SK-N-SH (cell line): ENCODE data around the gene STUB1. TPM values are rescaled to one million over a fixed set of nuclear protein-coding genes. Genes with fewer than 3 reads are reported as not detected.

Experiments used
- CTCF ChIA-PET: fragments of 300-600, 350-600 bp; formaldehyde crosslinking; extraction: SDS; loops from one replicate; lab custom pipeline; 2021; lab: Yijun Ruan, JAX
- POLR2A ChIA-PET: fragments of 350-600 bp; sonication (Branson Sonifier 250); formaldehyde crosslinking; extraction: SDS; loops from one replicate; lab custom pipeline; 2020; ENCODE audit warnings: antibody characterized with exemption, inconsistent platforms; lab: Yijun Ruan, JAX
- DNase-seq: peaks from one replicate; pipeline ENCODE4 v3.0.0; 2012
- H2AFZ ChIP-seq: fragments of 200-600 bp; sonication (generic); 2 replicates; pipeline ENCODE4 v1.8.1; 2016; ENCODE audit warnings: antibody characterized with exemption, mild to moderate bottlenecking, low read depth
- H3F3A ChIP-seq: fragments of 200-600 bp; sonication (generic); replicated peaks from 2 replicates; pipeline ENCODE3; 2016; ENCODE audit warnings: antibody characterized with exemption, mild to moderate bottlenecking; ENCODE audit not compliant: insufficient read depth
- H3K27ac ChIP-seq, 2 experiments: fragments of 200-500 bp in 1 of 2; fragments of 200-600 bp in 1 of 2; sonication (Bioruptor generic) in 1 of 2; sonication (generic), shearing (Covaris generic) in 1 of 2; 2 replicates each; pipeline versions ENCODE4 v1.5.1 to v1.6.1; 2014 to 2016; ENCODE audit warnings: low read depth in 2 of 2, inconsistent platforms in 1 of 2, low read length in 1 of 2, mild to moderate bottlenecking in 1 of 2, mixed read lengths in 1 of 2
- H3K27me3 ChIP-seq: fragments of 200-600 bp; sonication (generic), shearing (Covaris generic); 2 replicates; pipeline ENCODE4 v1.6.1; 2016; ENCODE audit warnings: mixed run types; ENCODE audit not compliant: insufficient read depth
- H3K36me3 ChIP-seq, 2 experiments: fragments of 200-500 bp in 1 of 2; fragments of 200-600 bp in 1 of 2; sonication (Bioruptor generic) in 1 of 2; sonication (generic) in 1 of 2; replicated peaks in 1 of 2; 2 replicates each; pipeline versions ENCODE3 to v1.5.1; 2014 to 2016; ENCODE audit warnings: low read length in 1 of 2, mild to moderate bottlenecking in 1 of 2; ENCODE audit not compliant: insufficient read depth in 2 of 2, control insufficient read depth in 1 of 2
- H3K4me1 ChIP-seq, 2 experiments: fragments of 200-500 bp in 1 of 2; fragments of 200-600 bp in 1 of 2; sonication (Bioruptor generic) in 1 of 2; sonication (generic), shearing (Covaris generic) in 1 of 2; 2 replicates each; pipeline versions ENCODE4 v1.5.1 to v1.6.1; 2014 to 2016; ENCODE audit warnings: low read depth in 1 of 2, low read length in 1 of 2, mixed run types in 1 of 2; ENCODE audit not compliant: insufficient read depth in 2 of 2, control insufficient read depth in 1 of 2
- H3K4me2 ChIP-seq: fragments of 200-600 bp; sonication (generic), shearing (Covaris generic); 2 replicates; pipeline ENCODE4 v1.6.1; 2017; ENCODE audit warnings: mixed run types
- H3K4me3 ChIP-seq, 2 experiments: fragments of 200-500 bp in 1 of 2; fragments of 200-600 bp in 1 of 2; sonication (Bioruptor generic) in 1 of 2; sonication (generic), shearing (Covaris generic) in 1 of 2; 2 replicates each; pipeline versions ENCODE4 v1.5.1 to v1.8.1; 2014 to 2016; ENCODE audit warnings: low read depth in 2 of 2, inconsistent platforms in 1 of 2, low read length in 1 of 2, mild to moderate bottlenecking in 1 of 2, mixed read lengths in 1 of 2, moderate library complexity in 1 of 2
- H3K79me2 ChIP-seq: fragments of 200-600 bp; sonication (generic); 2 replicates; pipeline ENCODE4 v1.8.1; 2017; ENCODE audit warnings: mild to moderate bottlenecking; ENCODE audit not compliant: insufficient read depth
- H3K9ac ChIP-seq: fragments of 200-600 bp; sonication (generic); 2 replicates; pipeline ENCODE4 v1.6.1; 2017; ENCODE audit warnings: mixed run types
- H3K9me2 ChIP-seq: fragments of 200-600 bp; sonication (generic); 2 replicates; pipeline ENCODE4 v1.6.1; 2017; ENCODE audit warnings: mixed run types
- H3K9me3 ChIP-seq: fragments of 200-600 bp; sonication (generic); 2 replicates; pipeline ENCODE4 v1.6.1; 2017; ENCODE audit warnings: mixed run types, mild to moderate bottlenecking, moderate library complexity
- H4K20me1 ChIP-seq: fragments of 200-600 bp; sonication (generic); 2 replicates; pipeline ENCODE4 v1.6.1; 2017; ENCODE audit warnings: mild to moderate bottlenecking, mixed run types; ENCODE audit not compliant: insufficient read depth
- CTCF ChIP-seq: fragments of 200-600 bp; sonication (generic); IDR thresholded peaks from 2 replicates; pipeline ENCODE4 v1.6.1; 2017; ENCODE audit warnings: antibody characterized with exemption, mild to moderate bottlenecking, moderate library complexity
- ELF1 ChIP-seq: IDR thresholded peaks from 2 replicates; pipeline ENCODE4 v1.4.0; 2012
- EP300 ChIP-seq, 2 experiments: IDR thresholded peaks; 2 replicates each; pipeline versions ENCODE4 v1.4.0 to v1.6.1; 2012; ENCODE audit warnings: borderline replicate concordance in 1 of 2, low read depth in 1 of 2, low read length in 1 of 2
- FOSL2 ChIP-seq: IDR thresholded peaks from 2 replicates; pipeline ENCODE4 v1.4.0; 2012; ENCODE audit warnings: low read depth, mild to moderate bottlenecking, moderate library complexity, borderline replicate concordance
- FOXM1 ChIP-seq: IDR thresholded peaks from 2 replicates; pipeline ENCODE4 v1.4.0; 2012; ENCODE audit warnings: low read depth, mild to moderate bottlenecking
- GABPA ChIP-seq: IDR thresholded peaks from 2 replicates; pipeline ENCODE4 v1.4.0; 2012; ENCODE audit warnings: low read depth, mild to moderate bottlenecking
- GATA2 ChIP-seq: sonication (generic); formaldehyde crosslinking; IDR thresholded peaks from 2 replicates; pipeline ENCODE4 v1.5.0; 2020; ENCODE audit warnings: mild to moderate bottlenecking, missing genetic modification reagents
- IRF3 ChIP-seq: fragments of 150-350 bp; IDR thresholded peaks from 2 replicates; pipeline ENCODE4 v1.6.1; 2016; ENCODE audit warnings: mild to moderate bottlenecking, low read depth, low read length
- MAX ChIP-seq: IDR thresholded peaks from 2 replicates; pipeline ENCODE4 v1.4.0; 2012; ENCODE audit warnings: low read depth
- MEF2A ChIP-seq: IDR thresholded peaks from 2 replicates; pipeline ENCODE4 v1.4.0; 2012; ENCODE audit warnings: low read depth, borderline replicate concordance
- NFIC ChIP-seq: IDR thresholded peaks from 2 replicates; pipeline ENCODE4 v1.4.0; 2012; ENCODE audit warnings: borderline replicate concordance
- NRF1 ChIP-seq: IDR thresholded peaks from 2 replicates; pipeline ENCODE4 v1.6.1; 2012; ENCODE audit warnings: low read depth, mild to moderate bottlenecking, low read length
- POLR2AphosphoS5 ChIP-seq: IDR thresholded peaks from 2 replicates; pipeline ENCODE4 v1.6.1; 2012; ENCODE audit warnings: low read depth, low read length
- RAD21 ChIP-seq: IDR thresholded peaks from 2 replicates; pipeline ENCODE4 v1.6.1; 2012; ENCODE audit warnings: mild to moderate bottlenecking, low read length
- RXRA ChIP-seq: IDR thresholded peaks from 2 replicates; pipeline ENCODE4 v1.4.0; 2012; ENCODE audit warnings: low read depth, mild to moderate bottlenecking, borderline replicate concordance
- SIN3A ChIP-seq: IDR thresholded peaks from 2 replicates; pipeline ENCODE4 v1.6.1; 2012; ENCODE audit warnings: low read depth, mild to moderate bottlenecking, low read length, moderate library complexity, borderline replicate concordance
- TAF1 ChIP-seq: IDR thresholded peaks from 2 replicates; pipeline ENCODE4 v1.6.1; 2012; ENCODE audit warnings: low read depth, mild to moderate bottlenecking, low read length, moderate library complexity, borderline replicate concordance
- TCF12 ChIP-seq: IDR thresholded peaks from 2 replicates; pipeline ENCODE4 v1.4.0; 2012
- WGBS: methylation state at CpG from one replicate; pipeline ENCODE4 v1.1.6; 2017; ENCODE audit warnings: low lambda C conversion rate; 5-methylcytosine and 5-hydroxymethylcytosine counted together
- polyA plus RNA-seq, 3 experiments: library from polyadenylated mRNA; depleted of rRNA; stranded (reverse); fragments of >200 nt; gene quantifications; 2 replicates each; pipeline ENCODE4 v1.2.3, GENCODE V29; 2012

Gene STUB1
- polyA plus RNA-seq, 1 of the 3 experiments (the other 2 are of a cell fraction) = 323 TPM

GRCh38 chr16:672851-673250 is 7.4 kb upstream of the STUB1 start:
- Histone ChIP-seq H3K4me2 (no peak overlapping the region), H3K27ac (no peak overlapping the region; a peak in 1 of 4 replicates), H4K20me1 (0 out of 2 replicates have a peak, but pooled peaks cover 6% of the 10 kb centered on the region), H3K4me3 (no peak overlapping the region), H3K9ac (no peak overlapping the region), H3K79me2 (peaks cover 25% of the 10 kb centered on the region), H3F3A (peaks cover 4% of the 10 kb centered on the region), H3K36me3 (peaks cover 5 to 49% of the 10 kb centered on the region in 2 experiments), H3K9me2 (no peaks in the 10 kb centered on the region), H3K4me1 (peaks cover 0 to 16% of the 10 kb centered on the region in 2 experiments; a peak in 1 of 4 replicates), H3K27me3 (no peaks in the 10 kb centered on the region), H3K9me3 (no peaks in the 10 kb centered on the region), H2AFZ (no peak overlapping the region)
- ChIA-PET CTCF (interaction anchor here (4.6 kb wide), 1 partner anchor 12 kb away, joined by 20 read pairs; no protein-coding TSS in a partner anchor), POLR2A (interaction anchor here (0.5 to 1.0 kb wide), 3 partner anchors 9 to 288 kb away, joined by 3 to 4 read pairs (median 3); partner anchors contain the start of gene JMJD8)
- no peak for DNase-seq
- 96% methylated on average over 15 of the region's 21 CpGs for WGBS
- no peak for TF ChIP-seq SIN3A
- no peak for TF ChIP-seq FOXM1
- TF ChIP-seq EP300 (IDR thresholded peaks at IDR 0.05; ENCODE audit: borderline replicate concordance in 1 of 2, low read depth in 1 of 2, low read length in 1 of 2) = no peak
- no peak for TF ChIP-seq IRF3
- no peak for TF ChIP-seq ELF1
- TF ChIP-seq NFIC = no peak
- TF ChIP-seq RXRA = no peak
- TF ChIP-seq GABPA = no peak
- no peak for TF ChIP-seq MEF2A
- TF ChIP-seq FOSL2 = no peak
- no peak for TF ChIP-seq RAD21
- TF ChIP-seq POLR2AphosphoS5 = no peak
- no peak for TF ChIP-seq GATA2
- TF ChIP-seq CTCF = no peak
- TF ChIP-seq TCF12 = no peak

- H4K20me1 ChIP-seq = 0 out of 2 replicates have a peak, but pooled peaks cover 6% of the 10 kb centered on the region
- H3K36me3 ChIP-seq = peaks cover 5 to 49% of the 10 kb centered on the region in 2 experiments
- H3K9ac ChIP-seq = no peak overlapping the region
- ChIA-PET CTCF (interaction anchor here (4.6 kb wide), 1 partner anchor 13 kb away, joined by 20 read pairs; no protein-coding TSS in a partner anchor), POLR2A (interaction anchor here (0.9 to 1.0 kb wide), 2 partner anchors 8 to 11 kb away, joined by 3 to 4 read pairs; partner anchors contain the start of gene JMJD8)
- no peaks in the 10 kb centered on the region for H3K27me3 ChIP-seq
- H3K9me2 ChIP-seq = no peaks in the 10 kb centered on the region
- H3K9me3 ChIP-seq = no peaks in the 10 kb centered on the region
- 100% methylated on average over 4 of the region's 18 CpGs for WGBS
- DNase-seq = no peak
- no peak for TF ChIP-seq MAX
- no peak for TF ChIP-seq TCF12
- no peak for TF ChIP-seq RAD21
- no peak for TF ChIP-seq GABPA
- no peak for TF ChIP-seq RXRA
- TF ChIP-seq EP300 (IDR thresholded peaks at IDR 0.05; ENCODE audit: borderline replicate concordance in 1 of 2, low read depth in 1 of 2, low read length in 1 of 2) = no peak
- no peak for TF ChIP-seq TAF1
- no peak for TF ChIP-seq NRF1
- no peak for TF ChIP-seq POLR2AphosphoS5
- peaks cover 4% of the 10 kb centered on the region for H3F3A ChIP-seq
- H3K4me3 ChIP-seq = no peak overlapping the region
- H3K4me1 ChIP-seq = peaks cover 0 to 18% of the 10 kb centered on the region in 2 experiments; a peak in 1 of 4 replicates
- no peak overlapping the region for H3K27ac ChIP-seq
- H3K4me2 ChIP-seq = no peak overlapping the region
- H3K79me2 ChIP-seq = peaks cover 19% of the 10 kb centered on the region
- H2AFZ ChIP-seq = no peak overlapping the region
These were observed 6.7 kb upstream of the STUB1 start for GRCh38 chr16:673399-673991.
